Right lobe of liver (tissue), 4 donors: Measurements from ENCODE around the gene CS.

ENCODE experiments used
- CTCF ChIP-seq, 4 donors: fragments of 200-600 bp in 3 of 4; fragments of 450-650 bp in 1 of 4; IDR thresholded peaks; one replicate each; pipeline versions ENCODE4 v1.5.1 to v1.8.0; 2016 to 2022; ENCODE audit warnings: antibody characterized with exemption in 4 of 4, mild to moderate bottlenecking in 2 of 4
- POLR2A ChIP-seq: fragments of 450-650 bp; IDR thresholded peaks from one replicate; pipeline ENCODE4 v1.6.1; 2017; ENCODE audit warnings: antibody characterized with exemption, mild to moderate bottlenecking
- donor health status: DM: no; HTN: no; CAD: no.
- donor health status: DM: no; HTN: no; CAD: no.
- donor health status: DM: no; HTN: yes; CAD: no.

DNA sequence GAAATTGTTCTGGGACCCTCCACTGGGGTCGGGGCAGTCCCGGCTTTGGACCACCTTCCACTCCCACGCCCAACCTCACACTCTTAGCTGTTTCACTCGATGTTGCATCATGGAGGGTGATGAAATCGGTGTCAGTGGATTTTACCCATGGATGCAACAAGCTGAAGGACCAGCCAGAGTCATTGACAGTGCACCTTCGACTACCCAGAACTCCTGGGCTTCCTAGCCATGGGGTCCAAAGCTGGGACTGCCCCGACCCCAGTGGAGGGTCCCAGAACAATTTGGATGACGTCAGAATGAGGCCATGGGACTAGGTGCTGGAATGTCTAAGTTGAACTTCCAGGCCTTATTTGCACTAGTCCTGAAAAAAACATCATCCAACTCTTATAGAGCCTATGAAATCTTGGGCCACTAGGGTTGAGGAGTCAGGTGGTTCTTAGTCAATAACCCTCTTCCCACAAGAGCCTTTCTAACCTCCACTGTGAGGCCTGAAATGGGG is 37.7 kb upstream of the CS start:
- no peak for TF ChIP-seq CTCF (IDR thresholded peaks at IDR 0.05)
- TF ChIP-seq POLR2A, result no peak
